Measurements from ENCODE around the gene LIPC. TPM values are rescaled to one million over a fixed set of nuclear protein-coding genes. Genes with fewer than 3 reads are reported as not detected.

LIPC gene
- polyA plus RNA-seq, 1 of the 3 experiments (the other 2 are of a cell fraction) = not detected

GRCh38 chr15:58391088-58391487 lies 40.7 kb upstream of the LIPC start:
- WGBS (ENCODE audit: low lambda C conversion rate) = 65% methylated on average over 6 of the region's 6 CpGs
- no peak overlapping the region for H3K27ac ChIP-seq (ENCODE audit: low read depth in 2 of 2, low read length in 1 of 2)
- ChIA-PET POLR2A (no interaction called here), CTCF (interaction anchor here (0.8 to 1.5 kb wide), 3 partner anchors 10 to 163 kb away, joined by 3 to 4 read pairs (median 4); no protein-coding TSS in a partner anchor)
- TF ChIP-seq FOXM1 (IDR thresholded peaks at IDR 0.05; ENCODE audit: low read depth) (no peak), JUND (IDR thresholded peaks at IDR 0.05) (no peak), TAF1 (IDR thresholded peaks at IDR 0.05; ENCODE audit: borderline replicate concordance, low read depth, low read length) (no peak), RCOR1 (IDR thresholded peaks at IDR 0.05; ENCODE audit: low read length) (no peak), FOSL2 (IDR thresholded peaks at IDR 0.05; ENCODE audit: borderline replicate concordance, low read depth) (no peak)
- no peaks in the 10 kb centered on the region for H3K9me3 ChIP-seq
- no peaks in the 10 kb centered on the region for H3K9me2 ChIP-seq
- peaks cover 0 to 3% of the 10 kb centered on the region in 2 experiments; a peak in 1 of 4 replicates for H3K4me1 ChIP-seq (ENCODE audit: control insufficient read depth in 1 of 2, insufficient read depth in 2 of 2, low read depth in 1 of 2, low read length in 1 of 2)
- no peak overlapping the region for H3K4me3 ChIP-seq (ENCODE audit: low read depth in 2 of 2, low read length in 1 of 2)
- no peaks in the 10 kb centered on the region for H3K79me2 ChIP-seq (ENCODE audit: insufficient read depth)
- peaks cover 6% of the 10 kb centered on the region; the same call in 1 of the 2 replicates for H3K27me3 ChIP-seq (ENCODE audit: insufficient read depth)
- H3K4me2 ChIP-seq = no peak overlapping the region
- no peak for DNase-seq
- no peaks in the 10 kb centered on the region for H3F3A ChIP-seq (replicated peaks; ENCODE audit: insufficient read depth)
- no peak overlapping the region for H2AFZ ChIP-seq (ENCODE audit: low read depth)
- no peaks in the 10 kb centered on the region for H3K36me3 ChIP-seq (replicated peaks in 1 of 2; ENCODE audit: control insufficient read depth in 1 of 2, insufficient read depth in 2 of 2, low read length in 1 of 2)
- no peak overlapping the region for H3K9ac ChIP-seq
- no peaks in the 10 kb centered on the region for H4K20me1 ChIP-seq (ENCODE audit: insufficient read depth)

GRCh38 chr15:58392141-58392540 lies 39.6 kb upstream of the LIPC start:
- H3K9me3 ChIP-seq = no peaks in the 10 kb centered on the region
- H3F3A ChIP-seq (replicated peaks; ENCODE audit: insufficient read depth) = no peaks in the 10 kb centered on the region
- POLR2A ChIA-PET = no interaction called here
- H3K4me2 ChIP-seq = no peak overlapping the region
- H3K36me3 ChIP-seq (replicated peaks in 1 of 2; ENCODE audit: control insufficient read depth in 1 of 2, insufficient read depth in 2 of 2, low read length in 1 of 2) = no peaks in the 10 kb centered on the region
- H4K20me1 ChIP-seq (ENCODE audit: insufficient read depth) = no peaks in the 10 kb centered on the region
- 40% methylated on average over 3 of the region's 3 CpGs for WGBS (ENCODE audit: low lambda C conversion rate)
- H3K27ac ChIP-seq (ENCODE audit: low read depth in 2 of 2, low read length in 1 of 2) = no peak overlapping the region
- H3K4me3 ChIP-seq (ENCODE audit: low read depth in 2 of 2, low read length in 1 of 2) = no peak overlapping the region
- CTCF ChIA-PET = no interaction called here
- H3K9ac ChIP-seq = no peak overlapping the region
- H3K4me1 ChIP-seq (ENCODE audit: control insufficient read depth in 1 of 2, insufficient read depth in 2 of 2, low read depth in 1 of 2, low read length in 1 of 2) = peaks cover 0 to 3% of the 10 kb centered on the region in 2 experiments; a peak in 1 of 4 replicates
- H3K27me3 ChIP-seq (ENCODE audit: insufficient read depth) = peaks cover 6% of the 10 kb centered on the region; the same call in 1 of the 2 replicates
- no peak for DNase-seq
- TF ChIP-seq POLR2AphosphoS5 (IDR thresholded peaks at IDR 0.05; ENCODE audit: low read depth, low read length) = no peak
- no peak for TF ChIP-seq TEAD4 (IDR thresholded peaks at IDR 0.05; ENCODE audit: borderline replicate concordance, insufficient read depth)
- no peak for TF ChIP-seq NFIC (IDR thresholded peaks at IDR 0.05; ENCODE audit: borderline replicate concordance)
- TF ChIP-seq RAD21 (IDR thresholded peaks at IDR 0.05; ENCODE audit: low read length) = no peak
- TF ChIP-seq USF1 (IDR thresholded peaks at IDR 0.05; ENCODE audit: borderline replicate concordance, low read depth) = no peak
- TF ChIP-seq MEF2A (IDR thresholded peaks at IDR 0.05; ENCODE audit: borderline replicate concordance, low read depth) = no peak
- TF ChIP-seq FOXJ3 (CRISPR knock-in tag; IDR thresholded peaks at IDR 0.05) = no peak
- TF ChIP-seq TCF12 (IDR thresholded peaks at IDR 0.05) = no peak
- no peak for TF ChIP-seq ZBTB33 (IDR thresholded peaks at IDR 0.05; ENCODE audit: borderline replicate concordance, low read depth)
- no peak for TF ChIP-seq JUND (IDR thresholded peaks at IDR 0.05)
- TF ChIP-seq EP300 (IDR thresholded peaks at IDR 0.05; ENCODE audit: borderline replicate concordance in 1 of 2, low read depth in 1 of 2, low read length in 1 of 2) = no peak
- no peak for TF ChIP-seq CTCF (IDR thresholded peaks at IDR 0.05)
- TF ChIP-seq MAX (IDR thresholded peaks at IDR 0.05; ENCODE audit: low read depth) = no peak
- no peak for TF ChIP-seq TAF1 (IDR thresholded peaks at IDR 0.05; ENCODE audit: borderline replicate concordance, low read depth, low read length)
- no peak for TF ChIP-seq FOSL2 (IDR thresholded peaks at IDR 0.05; ENCODE audit: borderline replicate concordance, low read depth)
- no peak for TF ChIP-seq FOXM1 (IDR thresholded peaks at IDR 0.05; ENCODE audit: low read depth)
- no peak for TF ChIP-seq RCOR1 (IDR thresholded peaks at IDR 0.05; ENCODE audit: low read length)
- no peak for TF ChIP-seq EZH2phosphoT487 (IDR thresholded peaks at IDR 0.05; ENCODE audit: borderline replicate concordance, low read depth)
- H3K79me2 ChIP-seq (ENCODE audit: insufficient read depth) = no peaks in the 10 kb centered on the region
- no peaks in the 10 kb centered on the region for H3K9me2 ChIP-seq
- no peak overlapping the region for H2AFZ ChIP-seq (ENCODE audit: low read depth)
